ENCODE data around the gene DPYSL4.

DPYSL4 gene

DNA sequence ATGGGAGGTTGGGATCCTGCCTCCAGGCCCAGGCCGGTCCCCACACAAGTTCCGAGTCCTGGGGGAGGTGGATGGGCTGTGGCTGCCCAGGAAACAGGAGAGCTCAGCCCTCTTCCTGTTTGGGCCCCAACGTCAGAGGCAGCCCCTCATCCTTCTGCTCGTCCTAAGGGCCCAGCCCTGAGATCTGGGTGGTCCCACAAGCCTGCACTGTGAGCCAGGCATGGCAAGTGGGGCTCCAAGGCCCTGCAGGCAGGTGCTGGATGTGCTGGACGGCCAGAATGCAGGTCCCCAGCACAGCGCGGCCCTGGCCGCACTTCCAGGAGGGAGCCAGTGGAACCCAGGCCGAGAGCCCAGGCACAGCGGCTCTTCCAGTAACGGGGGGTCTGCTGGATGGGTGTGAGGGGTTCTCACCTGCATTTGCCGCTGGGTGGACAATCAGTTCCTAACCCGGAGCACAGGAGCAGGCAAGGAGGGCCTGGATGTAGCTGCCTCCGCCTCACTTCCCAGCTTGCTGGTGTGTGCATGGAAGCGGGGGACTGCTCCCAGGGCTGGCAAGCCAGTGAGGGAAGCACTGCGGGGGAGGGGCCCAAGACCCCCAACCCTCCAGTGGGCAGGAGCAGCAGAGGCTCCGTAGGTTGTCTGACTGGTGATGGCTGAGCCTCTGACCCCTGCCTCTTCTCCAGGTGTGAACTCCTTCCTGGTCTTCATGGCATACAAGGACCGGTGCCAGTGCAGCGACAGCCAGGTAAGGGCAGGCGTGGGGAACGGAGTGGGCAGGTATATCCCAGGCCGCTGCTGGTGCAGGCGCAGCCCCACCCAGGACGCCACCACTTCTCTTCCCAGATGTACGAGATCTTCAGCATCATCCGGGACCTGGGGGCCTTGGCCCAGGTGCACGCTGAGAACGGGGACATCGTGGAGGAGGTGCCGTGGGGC is 9.7 kb downstream of the DPYSL4 start:
- no peak for DNase-seq (ENCODE audit: low read depth)

DNA sequence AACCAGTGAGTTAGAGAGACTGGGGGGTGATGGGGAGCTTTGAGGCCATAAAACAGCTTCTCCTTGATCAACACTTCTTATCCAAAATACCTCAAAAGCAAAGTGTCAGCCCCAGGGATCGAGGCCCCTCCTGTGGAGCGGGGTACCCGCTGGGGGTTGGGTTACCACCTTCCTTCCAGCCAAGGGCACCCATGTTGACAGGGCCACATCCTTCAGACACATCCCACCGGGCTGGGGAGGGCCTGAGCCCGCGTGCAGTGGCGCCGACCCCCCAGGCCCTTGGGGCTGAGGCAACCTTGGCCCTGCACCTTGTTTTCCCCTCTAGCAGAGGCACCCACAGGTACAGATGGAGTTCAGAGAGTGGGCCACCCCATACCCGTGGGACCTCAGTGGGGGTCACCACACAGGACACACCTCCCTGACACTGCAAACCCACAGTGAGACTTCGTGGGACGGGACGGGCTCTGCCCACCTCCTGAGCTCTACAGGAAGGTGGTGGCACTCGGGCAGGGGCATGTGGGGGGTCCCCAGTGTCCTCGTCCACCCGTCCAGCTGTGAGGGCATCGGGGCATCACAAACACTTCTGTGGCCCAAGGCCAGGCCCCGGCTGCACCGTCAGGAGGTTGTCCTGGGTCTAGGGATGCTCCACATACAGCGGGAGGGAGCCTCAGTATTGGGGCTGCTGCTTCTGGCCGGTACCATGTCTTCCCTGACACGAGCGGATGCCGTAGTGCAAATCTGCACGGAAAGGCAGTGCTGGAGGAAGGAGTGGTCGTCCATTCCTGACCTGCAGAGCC is 10.7 kb downstream of the DPYSL4 start:
- no peak for DNase-seq (ENCODE audit: low read depth)

DNA sequence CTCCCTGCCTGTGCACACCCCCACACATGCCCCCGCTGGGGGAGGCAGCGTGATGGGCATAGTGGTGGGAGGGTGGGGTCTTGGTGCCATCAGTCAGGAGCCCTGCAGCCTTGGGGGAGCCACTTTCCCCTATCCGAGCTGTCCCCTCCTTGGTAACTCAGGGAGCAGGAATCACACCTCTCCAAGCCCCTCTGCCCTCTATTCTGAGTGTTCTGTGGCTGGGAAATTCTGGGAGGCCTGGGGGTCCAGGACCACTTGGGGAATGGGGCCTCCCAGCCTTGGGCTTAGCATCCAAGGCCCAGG is 11.3 kb downstream of the DPYSL4 start:
- no peak for DNase-seq (ENCODE audit: low read depth)

DNA sequence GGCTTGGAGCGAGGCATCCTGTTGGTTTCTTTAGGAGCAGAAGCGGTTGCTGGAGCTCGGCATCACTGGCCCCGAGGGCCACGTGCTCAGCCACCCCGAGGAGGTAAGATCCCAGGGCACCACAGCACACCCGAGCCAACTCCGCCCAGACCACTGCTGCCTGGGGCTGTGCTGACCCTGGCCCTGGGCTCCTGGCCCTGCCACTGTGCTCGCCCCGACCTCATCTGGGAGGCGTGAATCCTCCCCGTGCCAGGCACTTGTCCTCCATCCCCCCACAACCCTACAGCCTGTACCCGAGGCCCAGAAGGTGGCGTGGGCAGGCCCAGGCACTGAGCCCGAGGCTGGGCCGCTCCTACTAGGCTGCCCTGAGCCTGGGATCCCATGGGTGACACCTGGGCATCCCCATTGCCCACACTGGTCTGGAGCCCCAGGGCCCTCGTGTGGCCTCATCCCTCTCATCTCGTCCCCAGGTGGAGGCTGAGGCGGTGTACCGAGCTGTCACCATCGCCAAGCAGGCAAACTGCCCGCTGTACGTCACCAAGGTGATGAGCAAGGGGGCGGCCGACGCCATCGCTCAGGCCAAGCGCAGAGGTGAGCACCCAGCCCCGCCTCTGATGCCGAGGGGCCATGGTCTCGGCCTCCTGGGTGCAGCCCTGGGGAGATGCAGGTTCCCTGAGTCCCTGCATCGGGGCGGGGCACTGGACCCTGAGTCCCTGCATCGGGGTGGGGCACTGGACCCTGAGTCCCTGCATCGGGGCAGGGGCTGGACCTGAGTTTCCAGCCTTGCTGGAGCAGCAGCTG is 11.8 kb downstream of the DPYSL4 start:
- DNase-seq (ENCODE audit: low read depth), result no peak

DNA sequence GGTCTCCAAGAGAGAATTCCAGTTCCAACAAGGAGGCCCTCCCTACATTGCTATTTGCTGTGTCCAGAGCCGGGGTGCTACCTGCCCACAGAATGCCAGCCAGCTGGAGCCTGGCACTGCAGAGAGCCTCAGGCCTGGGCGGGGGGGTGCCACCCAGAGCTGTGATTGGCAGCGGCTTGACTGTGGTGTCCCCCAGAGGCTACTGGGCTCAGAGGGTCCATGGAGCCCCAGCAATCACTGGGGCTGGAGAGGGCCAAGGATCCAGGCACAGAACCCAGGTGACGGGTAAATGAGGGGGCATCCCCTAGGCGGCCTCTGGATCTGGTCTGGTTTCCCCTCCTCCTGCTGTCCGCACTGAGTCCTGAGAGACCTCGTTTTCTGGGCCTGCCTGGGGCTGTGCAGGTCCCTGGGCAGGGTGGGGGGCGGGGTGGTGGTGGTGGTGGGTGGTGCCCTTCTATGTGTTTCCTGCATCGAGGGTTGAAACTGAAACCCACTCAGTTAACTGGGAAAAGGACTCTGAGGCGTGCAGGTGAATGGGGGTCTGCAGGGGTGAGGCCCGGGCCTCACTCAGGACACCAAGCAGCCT is 12.6 kb downstream of the DPYSL4 start:
- DNase-seq (ENCODE audit: low read depth), result no peak

DNA sequence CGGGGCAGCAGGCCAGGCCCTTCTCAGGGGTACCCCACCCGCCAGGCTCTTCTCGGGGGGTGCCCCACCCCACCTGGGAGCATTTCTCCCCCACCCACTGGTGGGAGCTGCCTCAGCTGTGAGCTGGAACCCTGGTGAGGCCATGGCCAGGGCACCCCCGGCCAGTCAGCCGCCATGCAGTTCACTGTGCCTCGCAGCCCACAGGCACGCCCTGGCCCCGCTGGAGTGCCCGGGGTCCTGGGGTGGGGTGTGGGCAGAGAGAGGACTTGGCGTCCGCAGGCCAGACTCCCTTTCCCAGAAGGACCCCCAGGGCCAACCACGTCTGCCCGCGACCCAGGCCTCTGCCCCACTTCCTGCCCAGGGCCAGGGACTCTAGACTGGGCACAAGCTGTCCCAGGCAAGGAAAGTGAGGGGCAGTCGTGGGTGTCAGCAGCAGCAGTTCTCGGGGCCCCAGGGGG is 13.1 kb downstream of the DPYSL4 start:
- DNase-seq (ENCODE audit: low read depth), result no peak

DNA sequence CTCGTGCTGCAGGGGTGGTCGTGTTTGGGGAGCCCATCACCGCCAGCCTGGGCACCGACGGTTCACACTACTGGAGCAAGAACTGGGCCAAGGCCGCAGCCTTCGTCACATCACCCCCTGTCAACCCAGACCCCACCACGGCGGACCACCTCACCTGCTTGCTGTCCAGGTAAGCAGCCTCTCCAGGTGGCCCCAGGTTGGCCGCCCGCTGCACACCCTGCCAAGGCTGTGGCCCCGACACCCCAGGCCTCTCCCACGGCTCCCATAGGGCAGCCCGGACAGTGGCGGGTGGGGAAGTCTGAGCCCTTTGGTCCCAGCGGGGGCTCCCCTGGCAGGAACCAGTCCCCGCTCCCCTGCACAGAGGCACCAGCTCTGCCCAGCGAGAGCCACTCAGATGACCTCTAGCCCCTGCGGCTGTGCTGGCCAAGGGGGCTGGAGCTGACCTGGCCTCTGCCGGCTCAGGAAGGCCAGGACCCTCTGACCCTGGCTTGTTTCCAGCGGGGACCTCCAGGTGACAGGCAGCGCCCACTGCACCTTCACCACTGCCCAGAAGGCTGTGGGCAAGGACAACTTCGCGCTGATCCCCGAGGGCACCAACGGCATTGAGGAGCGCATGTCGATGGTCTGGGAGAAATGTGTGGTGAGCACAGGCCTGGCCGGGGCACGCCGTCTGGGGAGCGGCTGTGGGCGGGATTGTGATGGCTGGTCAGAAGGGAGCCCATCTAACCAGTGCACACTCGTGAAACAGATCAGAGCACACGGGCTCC is 13.8 kb downstream of the DPYSL4 start:
- DNase-seq (ENCODE audit: low read depth), result no peak

DNA sequence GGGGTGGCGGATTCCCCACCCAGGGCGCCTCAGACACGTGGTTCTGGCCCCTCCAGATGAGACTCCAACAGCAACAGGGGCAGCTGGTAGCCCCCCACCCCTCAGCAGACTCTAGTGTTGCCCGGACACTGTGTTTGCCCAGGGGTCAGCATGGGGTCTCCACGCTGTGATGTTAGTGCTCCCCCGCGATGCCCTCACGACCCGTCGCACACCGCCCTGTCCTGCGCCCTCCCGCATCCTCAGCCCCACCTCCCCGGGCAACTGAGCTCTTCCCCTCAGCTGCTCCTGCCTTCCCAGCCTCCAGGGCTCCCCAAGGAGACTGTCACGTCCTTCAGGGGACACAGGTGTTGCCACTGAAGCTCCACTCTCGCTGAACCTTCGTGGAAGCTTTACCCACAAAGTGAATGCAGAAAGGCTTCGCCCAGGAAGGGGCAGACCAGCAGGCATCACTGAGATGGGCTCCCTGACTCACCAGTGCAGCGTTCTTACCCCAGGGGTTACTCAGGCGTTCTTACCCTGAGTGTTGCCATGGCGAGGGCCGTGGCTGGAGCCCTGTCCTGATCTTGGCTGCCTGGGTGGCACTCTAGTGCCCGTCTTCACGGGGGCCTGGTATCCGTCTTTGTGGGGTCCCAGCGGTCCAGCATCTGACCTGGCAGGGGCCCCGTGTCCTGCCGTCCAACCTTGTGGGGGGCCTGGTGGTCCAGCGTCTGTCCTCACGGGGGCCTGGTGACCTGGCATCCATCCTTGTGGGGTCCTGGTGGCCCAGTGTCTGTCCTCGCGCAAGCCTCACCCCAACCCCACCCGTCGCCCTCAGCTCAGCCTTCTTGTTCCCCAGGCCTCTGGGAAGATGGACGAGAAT is 14.6 kb downstream of the DPYSL4 start:
- DNase-seq (ENCODE audit: low read depth), result no peak

DNA sequence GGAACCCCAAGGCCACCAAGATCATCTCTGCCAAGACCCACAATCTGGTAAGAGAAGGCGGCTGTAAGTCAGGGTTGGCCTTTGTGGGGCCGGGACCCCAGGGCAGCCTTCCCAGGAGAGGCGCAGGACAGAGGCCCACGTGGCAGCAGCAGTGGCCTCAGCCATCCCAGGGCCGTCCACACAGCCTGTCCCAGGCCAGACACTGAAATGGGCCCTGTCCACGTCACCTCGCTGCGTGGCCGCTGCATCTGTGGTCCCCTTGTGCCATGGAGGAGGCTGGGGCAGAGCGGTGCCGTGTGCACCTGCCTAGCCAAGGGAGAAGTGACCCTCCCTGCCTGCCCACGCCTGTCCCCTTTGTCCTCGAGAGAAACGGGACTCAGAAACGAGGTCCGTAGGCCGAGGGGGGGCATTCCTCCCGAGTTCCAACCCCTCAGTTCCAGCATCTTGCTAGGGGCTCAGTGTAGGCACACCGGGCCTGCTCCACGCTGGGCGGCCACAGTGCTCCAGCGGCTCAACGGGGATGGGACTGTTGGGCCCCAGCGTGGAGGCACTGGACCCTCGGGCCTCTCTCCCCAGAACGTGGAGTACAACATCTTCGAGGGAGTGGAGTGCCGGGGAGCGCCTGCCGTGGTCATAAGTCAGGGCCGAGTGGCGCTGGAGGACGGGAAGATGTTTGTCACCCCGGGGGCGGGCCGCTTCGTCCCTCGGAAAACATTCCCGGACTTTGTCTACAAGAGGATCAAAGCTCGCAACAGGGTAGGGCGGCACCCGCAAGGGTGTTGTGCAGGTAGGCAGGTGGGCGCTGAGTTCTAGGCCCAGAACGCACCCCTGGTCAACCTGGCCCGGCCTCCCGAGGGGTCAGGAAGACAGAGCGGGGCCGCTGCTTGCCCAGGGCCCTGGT is 15.6 kb downstream of the DPYSL4 start:
- no peak for DNase-seq (ENCODE audit: low read depth)

DNA sequence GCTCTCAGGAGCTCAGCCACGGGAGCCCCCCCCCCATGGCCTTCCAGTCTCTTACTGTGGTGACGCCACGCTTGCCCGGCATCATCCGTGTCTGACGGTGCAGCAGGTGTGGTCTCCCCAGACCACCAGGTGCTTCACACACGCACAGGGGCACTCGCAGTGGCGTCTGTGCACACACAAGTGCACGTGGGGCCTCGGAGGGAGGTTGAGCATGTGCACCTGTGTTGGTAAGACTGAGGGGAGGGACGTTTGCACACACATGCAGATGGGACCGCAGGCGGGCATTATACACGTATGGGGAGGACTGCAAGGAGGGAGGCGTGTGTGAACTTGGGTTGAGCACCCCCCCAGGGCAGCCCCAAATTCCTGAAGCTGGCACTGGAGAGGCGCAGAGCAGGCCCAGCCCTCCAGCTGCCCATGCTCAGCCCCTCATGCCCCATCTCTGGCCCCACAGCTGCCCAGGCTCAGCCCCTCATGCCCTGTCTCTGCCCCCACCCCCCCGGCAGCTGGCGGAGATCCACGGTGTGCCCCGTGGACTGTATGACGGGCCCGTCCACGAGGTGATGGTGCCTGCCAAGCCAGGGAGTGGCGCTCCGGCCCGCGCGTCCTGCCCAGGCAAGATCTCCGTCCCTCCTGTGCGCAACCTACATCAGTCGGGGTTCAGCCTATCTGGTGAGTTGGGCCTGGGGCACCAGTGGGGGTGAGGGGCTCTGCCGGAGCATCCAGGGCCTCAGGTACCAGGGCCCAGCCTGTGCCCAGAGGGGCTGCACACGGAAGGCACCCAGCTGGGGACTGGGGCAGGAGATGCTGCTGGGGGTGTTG is 16.7 kb downstream of the DPYSL4 start:
- DNase-seq (ENCODE audit: low read depth), result no peak

DNA sequence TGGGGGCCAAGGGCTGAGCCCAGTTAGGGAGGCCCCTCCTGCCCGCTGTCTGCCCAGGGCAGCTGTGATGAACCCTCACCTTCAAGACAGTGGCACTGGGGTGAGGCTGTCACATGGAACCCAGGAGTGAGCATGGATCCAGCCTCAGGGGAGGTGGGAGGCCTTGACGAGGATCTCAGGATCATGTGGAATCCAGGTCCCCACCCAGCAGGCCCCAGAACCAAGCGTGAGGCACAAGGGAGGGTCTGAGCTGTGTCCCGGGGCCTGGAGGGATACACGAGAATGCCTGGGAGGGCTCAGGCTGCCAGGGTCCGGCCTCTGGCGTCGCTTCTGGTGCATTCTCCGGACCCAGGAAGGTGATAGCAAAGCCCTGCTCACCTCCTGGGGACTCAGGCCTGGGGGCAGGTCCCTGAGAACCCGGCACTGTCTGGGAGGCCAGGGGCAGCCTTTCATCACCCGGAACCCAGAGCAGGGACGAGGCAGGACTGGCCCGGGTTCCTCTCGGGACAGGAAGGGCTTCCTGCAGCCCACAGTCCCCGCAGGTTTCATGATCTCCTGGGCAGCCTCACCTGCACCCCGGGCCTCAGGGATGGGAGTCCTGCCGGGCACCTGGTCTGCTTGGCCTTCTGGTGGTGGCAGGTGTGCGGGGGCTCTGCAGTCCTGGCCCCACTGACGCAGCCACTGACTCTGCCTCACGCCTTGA is 17.5 kb downstream of the DPYSL4 start:
- DNase-seq (ENCODE audit: low read depth), result no peak

DNA sequence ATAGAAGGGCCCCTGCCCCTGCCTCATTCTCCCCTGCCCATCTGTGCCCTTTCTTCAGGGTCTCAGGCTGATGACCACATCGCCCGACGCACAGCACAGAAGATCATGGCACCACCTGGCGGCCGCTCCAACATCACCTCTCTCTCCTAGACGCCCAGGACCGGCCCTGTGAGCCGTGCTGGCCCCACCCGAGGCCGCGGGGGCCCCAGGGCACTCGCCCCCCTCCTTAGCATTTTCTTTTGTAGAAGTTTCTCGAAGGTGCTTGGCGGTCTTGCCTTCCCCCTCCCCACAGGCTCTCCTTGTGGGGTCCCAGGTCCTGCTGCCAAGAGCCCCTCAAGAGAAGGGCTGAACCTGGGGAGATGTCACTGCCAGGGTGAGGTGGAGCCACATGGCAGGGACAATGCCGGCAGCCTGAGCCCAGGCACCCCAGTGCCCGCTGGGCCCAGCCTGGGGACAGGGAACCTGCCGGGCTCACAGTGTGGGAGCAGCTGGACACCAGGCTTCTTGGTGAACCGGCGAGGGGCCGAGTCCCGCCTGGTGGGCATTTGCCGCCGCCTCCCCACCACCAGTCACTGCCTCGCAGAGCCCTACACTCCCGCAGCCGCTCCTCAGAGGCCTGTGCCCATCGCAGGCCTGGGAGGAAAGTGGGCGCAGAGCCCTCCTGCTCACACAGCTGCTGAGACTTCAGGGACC is 18.2 kb downstream of the DPYSL4 start:
- no peak for DNase-seq (ENCODE audit: low read depth)

DNA sequence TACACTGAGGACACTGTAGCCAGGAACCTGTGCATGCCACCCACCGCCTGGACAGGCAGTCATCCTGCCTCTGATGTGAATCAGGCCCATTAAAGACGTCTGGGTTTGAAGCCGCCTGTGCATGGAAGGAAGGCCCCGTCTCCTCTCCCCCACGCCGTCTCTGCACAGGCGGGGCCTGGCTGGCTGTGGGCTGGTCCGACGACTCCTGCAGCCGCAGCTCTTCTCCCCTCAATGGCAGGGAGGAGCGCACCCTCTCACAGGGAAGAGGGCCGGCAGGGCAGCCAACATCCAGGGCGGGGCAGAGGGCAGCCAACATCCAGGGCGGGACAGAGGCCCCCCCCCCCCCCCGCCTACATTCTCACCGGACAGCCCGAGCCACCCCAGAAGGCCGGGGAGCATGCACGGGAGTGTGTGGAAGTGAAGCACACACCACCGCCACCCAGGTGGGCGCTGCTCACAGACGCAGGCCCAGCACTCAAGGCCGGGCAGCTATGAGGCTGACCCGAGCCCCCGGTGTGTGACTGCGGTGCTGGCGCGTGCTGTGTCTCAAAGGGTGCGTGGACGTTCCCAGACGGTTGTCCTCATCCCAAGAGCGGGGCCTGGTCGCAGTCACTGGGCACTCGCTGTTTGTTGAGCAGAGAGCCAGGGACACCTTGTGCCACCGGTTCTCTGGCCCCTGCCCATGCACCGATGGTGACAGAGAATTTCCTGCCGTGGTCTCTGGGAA is 19.1 kb downstream of the DPYSL4 start:
- no peak for DNase-seq (ENCODE audit: low read depth)

DNA sequence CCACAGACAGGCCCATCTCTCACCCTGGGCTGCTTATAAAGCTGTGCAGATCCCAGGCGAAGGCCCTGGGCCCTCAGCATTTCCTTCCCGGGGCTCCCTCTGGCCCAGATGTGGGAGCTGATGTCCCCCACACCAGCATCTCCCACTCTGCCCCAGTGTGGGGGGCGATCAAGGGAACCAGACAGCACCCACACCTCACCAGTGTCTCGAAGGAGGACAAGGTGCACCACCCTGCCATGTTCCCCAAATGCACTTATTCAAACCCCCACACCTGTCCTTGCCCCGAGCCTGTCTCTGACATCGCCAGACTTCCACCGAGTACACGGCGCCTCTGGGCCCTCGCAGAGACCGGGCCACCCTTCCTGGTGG is 19.6 kb downstream of the DPYSL4 start:
- DNase-seq (ENCODE audit: low read depth), result no peak

DNA sequence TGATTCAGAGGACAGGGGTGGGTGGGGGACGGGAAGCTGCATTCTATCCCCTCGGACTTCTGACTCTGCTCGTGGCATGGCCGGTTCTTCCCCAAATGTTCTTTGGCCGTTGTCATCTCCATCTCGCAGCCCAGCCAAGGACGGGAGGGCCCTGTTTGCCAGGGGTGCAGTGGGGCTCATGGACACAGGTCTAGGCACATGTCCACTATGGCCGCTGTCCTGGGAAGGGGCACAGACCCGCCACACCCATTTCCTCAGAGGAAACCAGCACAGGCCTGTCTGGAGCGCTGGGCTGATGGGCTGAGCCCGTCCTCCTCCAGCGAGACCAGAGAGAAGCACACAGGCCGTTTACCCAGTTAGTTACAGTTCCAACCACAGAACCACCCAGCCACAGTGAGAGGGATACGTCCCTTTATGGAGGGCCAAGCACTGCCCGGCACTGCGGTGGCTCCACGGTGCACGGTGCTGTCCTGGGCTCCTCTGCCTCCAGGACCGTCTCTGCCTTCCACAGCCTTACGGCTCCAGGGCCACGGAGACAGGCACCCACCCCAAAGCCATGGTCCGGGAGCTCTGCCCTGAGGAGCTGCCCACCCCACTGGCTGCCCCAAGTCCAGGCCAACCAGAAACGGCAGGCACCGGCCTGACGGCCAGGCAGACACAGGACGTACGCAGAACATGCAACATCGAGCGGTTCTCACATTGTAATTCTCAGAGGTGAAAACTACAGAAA is 20.2 kb downstream of the DPYSL4 start:
- DNase-seq (ENCODE audit: low read depth), result no peak

All from non-pigmented ciliary epithelial cell (primary cell).